Measurements from ENCODE around the gene ZACN.

- TF ChIP-seq POLR2AphosphoS5 (IDR thresholded peaks at IDR 0.05; ENCODE audit: borderline replicate concordance, low read depth, low read length) (no peak), EZH2 (IDR thresholded peaks at IDR 0.05) (no peak)
Observed at GRCh38 chr17:76130473-76130872, 51.5 kb downstream of the ZACN start.

Data from SK-N-MC (cell line).